ENCODE results near the gene MMP25. TPM values are rescaled to one million over a fixed set of nuclear protein-coding genes. Genes with fewer than 3 reads are reported as not detected.
A peak's percentile ranks its signal among the peaks of the same experiment; 100 is the strongest.

The MMP25 gene
- total RNA-seq (10 to 100 TPM in 2 of 5 experiments, 1 to 10 TPM in 1, under 1 TPM in 2; 0.73 to 64.4 (median 3.7) TPM), polyA plus RNA-seq (under 1 TPM; 0.64 to 0.93 TPM), total RNA-seq (0.67 reads per million)

GRCh38 chr16:3045758-3046640, at the start of gene MMP25:
Gene MMP25 (plus strand): TSS chr16:3046561. CDS start chr16:3046918, 357 bp downstream.
- ChIA-PET CTCF (interaction anchor here (1.7 kb wide), 1 partner anchor 14 kb away, joined by 5 read pairs; no protein-coding TSS in a partner anchor), POLR2A (interaction anchor here (1.0 to 2.3 kb wide), 2 partner anchors 11 to 14 kb away, joined by 4 to 8 read pairs; no protein-coding TSS in a partner anchor)
- Mint-ChIP-seq H3K27me3 (peaks cover 6 to 35% (median 28%) of the 10 kb centered on the region in 5 donors), H3K27ac (peak within 1 kb of the TSS in 2 of 9 donors; percentile 76 to 86), H3K9me3 (peaks cover 0 to 2% (median 0%) of the 10 kb centered on the region in 11 donors), H3K36me3 (peaks cover 0 to 22% (median 0%) of the 10 kb centered on the region in 5 donors), H3K4me1 (peaks cover 16 to 37% (median 29%) of the 10 kb centered on the region in 7 donors), H3K4me3 (peak within 1 kb of the TSS; percentile 75 to 90 (median 78))
- H3K4me3 ChIP-seq (ENCODE audit: low read length) = peak within 1 kb of the TSS; percentile 48
- ATAC-seq (peak; percentile 68), DNase-seq (peak in 1 of 9 donors; percentile 58)
- no peak within 1 kb of the TSS for H3K27ac ChIP-seq (ENCODE audit: low read depth, low read length)
- H3K4me1 ChIP-seq (ENCODE audit: control insufficient read depth in 2 of 2, insufficient read depth in 2 of 2, low read length in 2 of 2) = peaks cover 8 to 29% of the 10 kb centered on the region in 2 donors
- H3K36me3 ChIP-seq (ENCODE audit: control insufficient read depth in 2 of 3, insufficient read depth in 3 of 3, low read length in 3 of 3) = no peaks in the 10 kb centered on the region
- peaks cover 0 to 35% of the 10 kb centered on the region in 2 donors for H3K27me3 ChIP-seq (ENCODE audit: control insufficient read depth in 2 of 2, insufficient read depth in 2 of 2, low read length in 2 of 2)
- no peaks in the 10 kb centered on the region for H3K9me3 ChIP-seq (ENCODE audit: control insufficient read depth in 2 of 3, low read length in 3 of 3)
- intact Hi-C loops (cut with micrococcal nuclease) = loop anchor here (1.0 to 2.0 kb wide), 2 partner anchors 15 kb away; no protein-coding TSS in a partner anchor

GRCh38 chr16:2999929-3000328, 46.4 kb upstream of the MMP25 start:
- ATAC-seq (no peak), DNase-seq (no peak)
- no peak overlapping the region for H3K4me3 ChIP-seq (ENCODE audit: low read length)
- intact Hi-C loops (cut with micrococcal nuclease) = no loop called here
- no peaks in the 10 kb centered on the region for H3K4me1 ChIP-seq (ENCODE audit: control insufficient read depth in 2 of 2, insufficient read depth in 2 of 2, low read length in 2 of 2)
- H3K27ac Mint-ChIP-seq = no peak overlapping the region
- no peaks in the 10 kb centered on the region for H3K36me3 Mint-ChIP-seq
- POLR2A ChIA-PET = no interaction called here
- H3K36me3 ChIP-seq (ENCODE audit: control insufficient read depth in 2 of 3, insufficient read depth in 3 of 3, low read length in 3 of 3) = no peaks in the 10 kb centered on the region
- no peak overlapping the region for H3K4me3 Mint-ChIP-seq
- no peaks in the 10 kb centered on the region for H3K27me3 ChIP-seq (ENCODE audit: control insufficient read depth in 2 of 2, insufficient read depth in 2 of 2, low read length in 2 of 2)
- CTCF ChIA-PET = interaction anchor here (1.2 kb wide), 1 partner anchor 28 kb away, joined by 3 read pairs; no protein-coding TSS in a partner anchor
- no peaks in the 10 kb centered on the region for H3K9me3 Mint-ChIP-seq
- peaks cover 0 to 10% (median 0%) of the 10 kb centered on the region in 5 donors for H3K27me3 Mint-ChIP-seq
- peaks cover 0 to 7% (median 2%) of the 10 kb centered on the region in 7 donors for H3K4me1 Mint-ChIP-seq
- no peak overlapping the region for H3K27ac ChIP-seq (ENCODE audit: low read depth, low read length)
- H3K9me3 ChIP-seq (ENCODE audit: control insufficient read depth in 2 of 3, low read length in 3 of 3) = no peaks in the 10 kb centered on the region

- ATAC-seq (no peak), DNase-seq (no peak)
- Mint-ChIP-seq H3K27me3 (peaks cover 0 to 13% (median 0%) of the 10 kb centered on the region in 5 donors), H3K9me3 (no peaks in the 10 kb centered on the region), H3K27ac (no peak overlapping the region), H3K4me1 (peaks cover 0 to 9% (median 3%) of the 10 kb centered on the region in 7 donors), H3K4me3 (no peak overlapping the region), H3K36me3 (no peaks in the 10 kb centered on the region)
- Histone ChIP-seq H3K9me3 (ENCODE audit: control insufficient read depth in 2 of 3, low read length in 3 of 3) (no peaks in the 10 kb centered on the region), H3K4me1 (ENCODE audit: control insufficient read depth in 2 of 2, insufficient read depth in 2 of 2, low read length in 2 of 2) (no peaks in the 10 kb centered on the region), H3K27ac (ENCODE audit: low read depth, low read length) (no peak overlapping the region), H3K27me3 (ENCODE audit: control insufficient read depth in 2 of 2, insufficient read depth in 2 of 2, low read length in 2 of 2) (no peaks in the 10 kb centered on the region), H3K4me3 (ENCODE audit: low read length) (no peak overlapping the region), H3K36me3 (ENCODE audit: control insufficient read depth in 2 of 3, insufficient read depth in 3 of 3, low read length in 3 of 3) (no peaks in the 10 kb centered on the region)
- CTCF ChIA-PET = interaction anchor here (1.2 to 1.5 kb wide), 2 partner anchors 19 to 27 kb away, joined by 3 to 5 read pairs; partner anchors contain the start of gene TNFRSF12A
- POLR2A ChIA-PET = interaction anchor here (1.0 kb wide), 1 partner anchor 24 kb away, joined by 3 read pairs; the partner anchor contains the start of genes HCFC1R1 and THOC6
- intact Hi-C loops (cut with micrococcal nuclease) = no loop called here
These were observed 45.8 kb upstream of the MMP25 start for GRCh38 chr16:3000540-3000939.

- intact Hi-C loops (cut with micrococcal nuclease) = no loop called here
- Mint-ChIP-seq H3K36me3 (no peaks in the 10 kb centered on the region), H3K9me3 (no peaks in the 10 kb centered on the region), H3K4me1 (peaks cover 0 to 9% (median 4%) of the 10 kb centered on the region in 7 donors), H3K4me3 (no peak overlapping the region), H3K27ac (no peak overlapping the region), H3K27me3 (peaks cover 0 to 13% (median 0%) of the 10 kb centered on the region in 5 donors)
- Histone ChIP-seq H3K4me3 (ENCODE audit: low read length) (no peak overlapping the region), H3K9me3 (ENCODE audit: control insufficient read depth in 2 of 3, low read length in 3 of 3) (no peaks in the 10 kb centered on the region), H3K36me3 (ENCODE audit: control insufficient read depth in 2 of 3, insufficient read depth in 3 of 3, low read length in 3 of 3) (no peaks in the 10 kb centered on the region), H3K4me1 (ENCODE audit: control insufficient read depth in 2 of 2, insufficient read depth in 2 of 2, low read length in 2 of 2) (no peaks in the 10 kb centered on the region), H3K27ac (ENCODE audit: low read depth, low read length) (no peak overlapping the region), H3K27me3 (ENCODE audit: control insufficient read depth in 2 of 2, insufficient read depth in 2 of 2, low read length in 2 of 2) (no peaks in the 10 kb centered on the region)
- POLR2A ChIA-PET = interaction anchor here (0.7 to 1.0 kb wide), 2 partner anchors 22 to 23 kb away, joined by 3 read pairs; partner anchors contain the start of genes HCFC1R1 and THOC6
- CTCF ChIA-PET = interaction anchor here (0.7 to 4.0 kb wide), 4 partner anchors 18 to 127 kb away, joined by 3 to 90 read pairs (median 4); partner anchors contain the start of genes FLYWCH2 and TNFRSF12A
- DNase-seq (no peak), ATAC-seq (no peak)
These were observed 45.0 kb upstream of the MMP25 start for GRCh38 chr16:3001316-3001715.

GRCh38 chr16:3003582-3004270, 42.6 kb upstream of the MMP25 start:
- ATAC-seq (peak; percentile 99), DNase-seq (peak; percentile 78 to 98 (median 96))
- Histone ChIP-seq H3K27ac (ENCODE audit: low read depth, low read length) (no peak overlapping the region), H3K9me3 (ENCODE audit: control insufficient read depth in 2 of 3, low read length in 3 of 3) (no peaks in the 10 kb centered on the region), H3K27me3 (ENCODE audit: control insufficient read depth in 2 of 2, insufficient read depth in 2 of 2, low read length in 2 of 2) (no peaks in the 10 kb centered on the region), H3K36me3 (ENCODE audit: control insufficient read depth in 2 of 3, insufficient read depth in 3 of 3, low read length in 3 of 3) (no peaks in the 10 kb centered on the region), H3K4me1 (ENCODE audit: control insufficient read depth in 2 of 2, insufficient read depth in 2 of 2, low read length in 2 of 2) (peaks cover 19 to 21% of the 10 kb centered on the region in 2 donors), H3K4me3 (ENCODE audit: low read length) (no peak overlapping the region)
- ChIA-PET POLR2A (interaction anchor here (0.7 to 3.0 kb wide), 10 partner anchors 9 to 564 kb away, joined by 3 to 17 read pairs (median 5); partner anchors contain the start of genes PKMYT1 and TNFRSF12A), CTCF (interaction anchor here (0.6 to 4.0 kb wide), 21 partner anchors 8 to 671 kb away, joined by 3 to 90 read pairs (median 4); partner anchors contain the start of genes HCFC1R1, THOC6, TNFRSF12A and ZNF174)
- intact Hi-C loops (cut with micrococcal nuclease) = loop anchor here (1.0 to 2.0 kb wide), 14 partner anchors 18 to 497 kb away; partner anchors contain the start of genes PAQR4 (in 2 of the 2), PKMYT1 (in 2 of the 2) and THOC6 (in 1 of the 2)
- Mint-ChIP-seq H3K27me3 (peaks cover 0 to 17% (median 0%) of the 10 kb centered on the region in 5 donors), H3K36me3 (peaks cover 0 to 1% (median 0%) of the 10 kb centered on the region in 5 donors), H3K4me1 (peaks cover 18 to 32% (median 25%) of the 10 kb centered on the region in 7 donors), H3K9me3 (no peaks in the 10 kb centered on the region), H3K4me3 (peak overlapping the region; percentile 76 to 82 (median 80)), H3K27ac (peak overlapping the region in 5 of 9 donors; percentile 41 to 81 (median 45))
